ENCODE measurements around the gene ALDH1L1. TPM values are rescaled to one million over a fixed set of nuclear protein-coding genes. Genes with fewer than 3 reads are reported as not detected.

The ALDH1L1 gene
- total and polyA plus RNA-seq, 2 of the 4 experiments (the other 2 are of a cell fraction): not detected

GRCh38 chr3:126157083-126157768, 23.2 kb downstream of the ALDH1L1 start:
- no peak overlapping the region for H2AFZ ChIP-seq (replicated peaks; ENCODE audit: low read length, poor library complexity)
- no peak overlapping the region for H2BK15ac ChIP-seq (ENCODE audit: low read depth, low read length)
- intact Hi-C loops (cut with micrococcal nuclease) (no loop called here), in situ Hi-C loops (cut with MboI; ENCODE audit: low sequenced_read_pairs) (no loop called here), dilution Hi-C loops (cut with HindIII; ENCODE audit: low sequenced_read_pairs, unreplicated experiment) (no loop called here)
- no peak overlapping the region for H2BK5ac ChIP-seq (ENCODE audit: low read depth, low read length, poor library complexity, severe bottlenecking)
- no TSS peak for BruUV-seq (replicated peaks)
- no peak overlapping the region for H3K27ac ChIP-seq (ENCODE audit: insufficient read depth, low read length)
- no peak overlapping the region for H2AK9ac ChIP-seq (replicated peaks; ENCODE audit: low read depth, low read length, poor library complexity)
- ATAC-seq (ENCODE audit: low read depth) (no peak), DNase-seq (no peak)
- POLR2A ChIA-PET (ENCODE audit: unreplicated experiment): no interaction called here
- H2BK120ac ChIP-seq (ENCODE audit: low read depth, low read length): no peak overlapping the region
- H3K14ac ChIP-seq (replicated peaks; ENCODE audit: low read depth, low read length): no peak overlapping the region
- H3K4me3 ChIP-seq (ENCODE audit: insufficient read depth, low read depth, low read length): no peak overlapping the region
- no peak overlapping the region for H2AK5ac ChIP-seq (ENCODE audit: low read depth, low read length)
- no peak overlapping the region for H4K91ac ChIP-seq (ENCODE audit: insufficient read depth, low read depth, low read length)
- H3K4me1 ChIP-seq (ENCODE audit: control insufficient read depth, insufficient read depth, low read length): no peaks in the 10 kb centered on the region
- no peak overlapping the region for H3K4me2 ChIP-seq (ENCODE audit: low read depth, low read length)
- no peak overlapping the region for H3K56ac ChIP-seq (ENCODE audit: extremely low read depth, insufficient read depth, low read length)
- no peak overlapping the region for H2BK20ac ChIP-seq (ENCODE audit: low read depth, low read length)
- no peaks in the 10 kb centered on the region for H4K20me1 ChIP-seq (ENCODE audit: insufficient read depth, low read length)
- no peak overlapping the region for H3K18ac ChIP-seq (ENCODE audit: low read depth, low read length)
- no peak overlapping the region for H3K9ac ChIP-seq (ENCODE audit: low read depth, low read length)
- no peak overlapping the region for H3K23ac ChIP-seq (ENCODE audit: low read depth, low read length)
- no peaks in the 10 kb centered on the region for H3K79me1 ChIP-seq (ENCODE audit: low read depth in 1 of 2, low read length in 2 of 2)
- no peaks in the 10 kb centered on the region for H3K9me1 ChIP-seq (ENCODE audit: insufficient read depth, low read length)
- H3K9me3 ChIP-seq (ENCODE audit: control insufficient read depth, insufficient read depth, low read length): no peaks in the 10 kb centered on the region
- H3K27me3 ChIP-seq (ENCODE audit: control insufficient read depth, insufficient read depth, low read length): peaks cover 16% of the 10 kb centered on the region
- 90% methylated on average over 2 of the region's 26 CpGs; no CpG with 5 or more reads in 1 of the 2 experiments for WGBS, 2 experiments (ENCODE audit: extremely low coverage in 2 of 2, insufficient read length in 1 of 2)
- TF ChIP-seq POLR2A (IDR thresholded peaks at IDR 0.05; ENCODE audit: low read depth, low read length) (no peak), CHD1 (IDR thresholded peaks at IDR 0.05; ENCODE audit: low read depth, low read length) (no peak), MXI1 (IDR thresholded peaks at IDR 0.05; ENCODE audit: borderline replicate concordance, low read depth, low read length) (no peak), RCOR1 (IDR thresholded peaks at IDR 0.05; ENCODE audit: insufficient replicate concordance, low read length) (no peak)
- no peak overlapping the region for H3K4ac ChIP-seq (ENCODE audit: low read depth, low read length)
- CTCF ChIA-PET: no interaction called here
- H4K8ac ChIP-seq (ENCODE audit: low read depth in 2 of 2, low read length in 2 of 2): no peak overlapping the region
- H3K36me3 ChIP-seq (ENCODE audit: control insufficient read depth, insufficient read depth, low read length): no peaks in the 10 kb centered on the region
- H4K5ac ChIP-seq (ENCODE audit: low read depth, low read length): no peak overlapping the region
